Measurements from ENCODE around the gene CCDC9. TPM values are rescaled to one million over a fixed set of nuclear protein-coding genes. Genes with fewer than 3 reads are reported as not detected.
"Not testable (repeated sequence)": the region's sequence is repeated elsewhere in the genome, so short reads cannot be mapped to it uniquely, and the experiment has no call there.

Gene CCDC9
- total RNA-seq, 1 donor from 2014 or later: 3.4 TPM

DNA sequence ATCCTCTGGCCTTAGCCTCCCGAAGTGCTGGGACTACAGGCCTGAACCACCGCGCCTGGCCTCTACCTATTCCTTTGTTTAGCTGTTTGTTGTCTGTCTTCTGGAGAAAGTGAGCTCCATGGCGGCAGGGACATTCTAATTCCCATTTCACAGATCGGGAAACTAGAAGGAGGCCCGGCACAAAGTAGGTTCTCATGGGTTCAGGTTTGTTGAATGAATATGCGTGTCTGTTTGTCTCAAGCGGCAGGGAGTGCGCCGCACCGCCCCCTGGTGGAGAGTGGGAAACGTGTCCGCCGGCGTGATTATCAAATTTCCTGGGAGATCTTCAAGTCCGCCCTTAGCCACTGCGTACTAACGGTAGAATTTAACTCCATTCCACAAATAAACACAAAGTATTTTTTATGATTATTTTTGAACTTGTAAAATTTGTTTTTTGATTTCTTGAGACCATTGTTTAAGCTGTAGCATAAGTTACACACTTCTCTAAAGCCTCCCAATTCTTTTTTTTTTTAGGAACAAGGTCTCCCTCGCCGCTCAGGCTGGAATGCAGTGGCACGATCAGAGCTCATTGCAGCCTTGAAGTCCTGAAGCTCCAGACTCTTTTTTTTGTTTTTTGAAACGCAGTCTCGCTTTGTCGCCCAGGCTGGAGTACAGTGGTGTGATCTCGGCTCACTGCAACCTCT, 8.9 kb upstream of the CCDC9 start:
- Histone ChIP-seq H3K79me2 (ENCODE audit: low read depth) (no peaks in the 10 kb centered on the region), H3K4me3 (no peak overlapping the region), H3K4me2 (no peak overlapping the region), H3K9me3 (ENCODE audit: low read depth) (no peaks in the 10 kb centered on the region), H3K4me1 (no peaks in the 10 kb centered on the region), H3K36me3 (no peaks in the 10 kb centered on the region), H3F3A (ENCODE audit: low read depth) (peaks cover 35% of the 10 kb centered on the region), H2AFZ (replicated peaks) (peak overlapping the region; percentile 39), H4K20me1 (ENCODE audit: low read depth) (no peaks in the 10 kb centered on the region), H3K27ac (no peak overlapping the region), H3K9ac (no peak overlapping the region), H3K27me3 (peaks cover 5% of the 10 kb centered on the region)
- no peaks in the 10 kb centered on the region for H3K36me3 Mint-ChIP-seq
- TF ChIP-seq, protein P1, sequence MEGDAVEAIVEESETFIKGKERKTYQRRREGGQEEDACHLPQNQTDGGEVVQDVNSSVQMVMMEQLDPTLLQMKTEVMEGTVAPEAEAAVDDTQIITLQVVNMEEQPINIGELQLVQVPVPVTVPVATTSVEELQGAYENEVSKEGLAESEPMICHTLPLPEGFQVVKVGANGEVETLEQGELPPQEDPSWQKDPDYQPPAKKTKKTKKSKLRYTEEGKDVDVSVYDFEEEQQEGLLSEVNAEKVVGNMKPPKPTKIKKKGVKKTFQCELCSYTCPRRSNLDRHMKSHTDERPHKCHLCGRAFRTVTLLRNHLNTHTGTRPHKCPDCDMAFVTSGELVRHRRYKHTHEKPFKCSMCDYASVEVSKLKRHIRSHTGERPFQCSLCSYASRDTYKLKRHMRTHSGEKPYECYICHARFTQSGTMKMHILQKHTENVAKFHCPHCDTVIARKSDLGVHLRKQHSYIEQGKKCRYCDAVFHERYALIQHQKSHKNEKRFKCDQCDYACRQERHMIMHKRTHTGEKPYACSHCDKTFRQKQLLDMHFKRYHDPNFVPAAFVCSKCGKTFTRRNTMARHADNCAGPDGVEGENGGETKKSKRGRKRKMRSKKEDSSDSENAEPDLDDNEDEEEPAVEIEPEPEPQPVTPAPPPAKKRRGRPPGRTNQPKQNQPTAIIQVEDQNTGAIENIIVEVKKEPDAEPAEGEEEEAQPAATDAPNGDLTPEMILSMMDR (IDR thresholded peaks at IDR 0.05): peak; percentile 96
- no peak for TF ChIP-seq EZH2 (IDR thresholded peaks at IDR 0.05)
- H3K9me3 Mint-ChIP-seq: no peaks in the 10 kb centered on the region
- peak overlapping the region; percentile 38 for H3K27ac Mint-ChIP-seq
- H3K4me3 Mint-ChIP-seq: peak overlapping the region; percentile 3
- H3K4me1 Mint-ChIP-seq: peaks cover 9% of the 10 kb centered on the region
- peaks cover 10% of the 10 kb centered on the region for H3K27me3 Mint-ChIP-seq (ENCODE audit: insufficient read depth, low read depth)
- DNase-seq (ENCODE audit: low spot score): peak; percentile 82

- H4K20me1 ChIP-seq (ENCODE audit: low read depth); H3K27ac ChIP-seq; H3K9ac ChIP-seq; H3K9me3 ChIP-seq (ENCODE audit: low read depth); H3K27me3 ChIP-seq; H3K4me2 ChIP-seq; H3K27ac Mint-ChIP-seq; H3K4me1 ChIP-seq; H3K4me3 ChIP-seq; H3K4me3 Mint-ChIP-seq; H3K9me3 Mint-ChIP-seq; H3K79me2 ChIP-seq (ENCODE audit: low read depth); H3K27me3 Mint-ChIP-seq (ENCODE audit: insufficient read depth, low read depth); H2AFZ ChIP-seq (replicated peaks); H3K36me3 Mint-ChIP-seq; DNase-seq (ENCODE audit: low spot score); H3K36me3 ChIP-seq: not testable (repeated sequence)
- peaks cover 16% of the 10 kb centered on the region for H3K4me1 Mint-ChIP-seq
- H3F3A ChIP-seq (ENCODE audit: low read depth): peaks cover 19% of the 10 kb centered on the region
Measured at GRCh38 chr19:47253016-47253415, 3.3 kb upstream of the CCDC9 start.

GRCh38 chr19:47253467-47253881, 2.9 kb upstream of the CCDC9 start:
- no peaks in the 10 kb centered on the region for H3K36me3 ChIP-seq
- H3K9me3 ChIP-seq (ENCODE audit: low read depth): no peaks in the 10 kb centered on the region
- no peak overlapping the region for H3K27ac ChIP-seq
- no peak overlapping the region for H3K27ac Mint-ChIP-seq
- peaks cover 11% of the 10 kb centered on the region for H4K20me1 ChIP-seq (ENCODE audit: low read depth)
- no peaks in the 10 kb centered on the region for H3K27me3 ChIP-seq
- H3K4me2 ChIP-seq: no peak overlapping the region
- peaks cover 9% of the 10 kb centered on the region for H3K79me2 ChIP-seq (ENCODE audit: low read depth)
- H3F3A ChIP-seq (ENCODE audit: low read depth): peaks cover 22% of the 10 kb centered on the region
- TF ChIP-seq EZH2 (IDR thresholded peaks at IDR 0.05) (no peak), EZH2phosphoT487 (IDR thresholded peaks at IDR 0.05) (no peak)
- TF ChIP-seq, protein P1 (IDR thresholded peaks at IDR 0.05): no peak
- no peaks in the 10 kb centered on the region for H3K9me3 Mint-ChIP-seq
- peaks cover 8% of the 10 kb centered on the region for H3K4me1 ChIP-seq
- peaks cover 3% of the 10 kb centered on the region for H3K27me3 Mint-ChIP-seq (ENCODE audit: insufficient read depth, low read depth)
- no peak overlapping the region for H3K9ac ChIP-seq
- H3K4me3 ChIP-seq: no peak overlapping the region
- DNase-seq (ENCODE audit: low spot score): no peak
- H3K4me3 Mint-ChIP-seq: no peak overlapping the region
- H3K36me3 Mint-ChIP-seq: peaks cover 5% of the 10 kb centered on the region
- H3K4me1 Mint-ChIP-seq: peaks cover 20% of the 10 kb centered on the region
- H2AFZ ChIP-seq (replicated peaks): no peak overlapping the region

DNA sequence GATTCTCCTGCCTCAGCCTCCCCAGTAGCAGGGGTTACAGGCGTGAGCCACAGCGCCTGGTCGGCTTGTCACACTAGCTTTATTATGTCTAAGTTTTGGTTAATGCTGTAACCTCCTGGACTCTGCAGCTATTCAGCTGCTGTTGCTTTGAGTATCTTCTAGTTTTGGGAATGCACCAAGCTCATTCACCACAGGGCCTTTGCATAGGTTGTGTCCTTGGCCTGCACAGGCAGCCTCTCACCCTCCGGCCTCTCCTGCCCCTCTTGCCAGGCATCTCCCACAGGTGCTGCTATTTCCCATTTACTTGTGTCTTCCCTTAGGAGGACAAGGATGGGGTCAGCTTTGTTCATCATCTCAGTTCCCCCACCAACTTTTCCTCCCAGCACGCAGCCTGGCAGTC, 2.4 kb upstream of the CCDC9 start:
- no peaks in the 10 kb centered on the region for H3K27me3 ChIP-seq
- Mint-ChIP-seq H3K36me3 (peaks cover 9% of the 10 kb centered on the region), H3K27ac (no peak overlapping the region)

More for the DNA sequence above, 2.4 kb upstream of the CCDC9 start:
- TF ChIP-seq EZH2phosphoT487 (IDR thresholded peaks at IDR 0.05) (no peak), EZH2 (IDR thresholded peaks at IDR 0.05) (no peak)
- TF ChIP-seq, protein P1 (IDR thresholded peaks at IDR 0.05): no peak
- no peak overlapping the region for H2AFZ ChIP-seq (replicated peaks)
- no peak for DNase-seq (ENCODE audit: low spot score)
- H3K9me3 ChIP-seq (ENCODE audit: low read depth): no peaks in the 10 kb centered on the region
- no peak overlapping the region for H3K9ac ChIP-seq
- H3K4me1 ChIP-seq: peaks cover 9% of the 10 kb centered on the region
- H3K27ac ChIP-seq: no peak overlapping the region
- peaks cover 3% of the 10 kb centered on the region for H3K27me3 Mint-ChIP-seq (ENCODE audit: insufficient read depth, low read depth)
- peaks cover 25% of the 10 kb centered on the region for H3F3A ChIP-seq (ENCODE audit: low read depth)
- peaks cover 14% of the 10 kb centered on the region for H3K79me2 ChIP-seq (ENCODE audit: low read depth)
- no peak overlapping the region for H3K4me3 ChIP-seq
- H4K20me1 ChIP-seq (ENCODE audit: low read depth): peaks cover 16% of the 10 kb centered on the region
- no peaks in the 10 kb centered on the region for H3K36me3 ChIP-seq
- H3K4me1 Mint-ChIP-seq: peaks cover 23% of the 10 kb centered on the region
- no peak overlapping the region for H3K4me2 ChIP-seq
- no peaks in the 10 kb centered on the region for H3K9me3 Mint-ChIP-seq
- no peak overlapping the region for H3K4me3 Mint-ChIP-seq

Data from neural progenitor cell (in vitro differentiated cells).